Stomach (tissue), 9 donors: ENCODE results near the gene TPO. TPM values are rescaled to one million over a fixed set of nuclear protein-coding genes. Genes with fewer than 3 reads are reported as not detected.

Source experiments
- DNase-seq, 2 donors: peaks; one replicate each; pipeline versions ENCODE4 v3.0.0 to v3.0.0-alpha.2; 2013 to 2019
- H3K27ac ChIP-seq, 5 donors: fragments of 200-600 bp in 4 of 5; sonication (generic) in 4 of 5; one replicate each; pipeline ENCODE4 v1.5.1; 2013 to 2019; ENCODE audit warnings: mild to moderate bottlenecking in 1 of 5, moderate library complexity in 1 of 5
- H3K27me3 ChIP-seq, 3 donors: fragments of 200-600 bp; sonication (generic); one replicate each; pipeline ENCODE4 v1.5.1; 2017 to 2019; ENCODE audit warnings: mixed run types in 1 of 3
- H3K36me3 ChIP-seq, 4 donors: fragments of 200-600 bp; sonication (generic); 1 replicate in 3 of 4; 2 replicates in 1 of 4; pipeline ENCODE4 v1.5.1; 2016 to 2019
- H3K4me1 ChIP-seq, 4 donors: fragments of 200-600 bp; sonication (generic); one replicate each; pipeline ENCODE4 v1.5.1; 2016 to 2019
- H3K4me3 ChIP-seq, 4 donors: fragments of 200-600 bp; sonication (generic) in 3 of 4; one replicate each; pipeline ENCODE4 v1.5.1; 2016 to 2019; ENCODE audit warnings: mild to moderate bottlenecking in 1 of 4
- H3K9me3 ChIP-seq, 4 donors: fragments of 200-600 bp; sonication (generic); one replicate each; pipeline ENCODE4 v1.5.1; 2016 to 2019
- EP300 ChIP-seq: sonication (generic); formaldehyde crosslinking; IDR thresholded peaks from one replicate; pipeline ENCODE4 v1.6.1; 2017; ENCODE audit warnings: antibody characterized with exemption
- POLR2A ChIP-seq, 4 donors: fragments of 450-650 bp; IDR thresholded peaks; one replicate each; pipeline ENCODE4 v1.6.1; 2016; ENCODE audit warnings: antibody characterized with exemption in 4 of 4, control low read depth in 2 of 4, mild to moderate bottlenecking in 1 of 4, moderate library complexity in 1 of 4
- POLR2AphosphoS5 ChIP-seq, 3 donors: sonication (generic); formaldehyde crosslinking; IDR thresholded peaks; one replicate each; pipeline ENCODE4 v1.6.1; 2016; ENCODE audit warnings: antibody characterized with exemption in 3 of 3
- WGBS, 5 donors: extraction: QIAGEN DNeasy Blood & Tissue Kit in 3 of 5; methylation state at CpG; one replicate each; pipeline versions ENCODE4 v1.1.5 to v1.1.7; 2013 to 2018; 5-methylcytosine and 5-hydroxymethylcytosine counted together
- intact Hi-C: fragments of 100-400 bp; cut with DNase I; formaldehyde crosslinking; loops from one replicate; pipeline ENCODE4 v1.15.1; 2023; ENCODE audit warnings: low total_unique reads
- polyA plus RNA-seq, 3 donors: library from polyadenylated mRNA; stranded (reverse); fragments of 200-250 nt; gene quantifications; one replicate each; pipeline ENCODE4 v1.2.3, GENCODE V29; 2013
- total RNA-seq, 5 donors: library from RNA; depleted of rRNA; stranded (reverse); fragments of >200 nt; gene quantifications; one replicate each; pipeline versions ENCODE4 v1.1.0 to v1.2.3, GENCODE V29; 2014 to 2016
- TF ChIP-seq, protein P1 (sequence below), 7 experiments: fragments of 450-650 bp in 4 of 7; fragments of 200-600 bp in 3 of 7; sonication (generic) in 3 of 7; IDR thresholded peaks; one replicate each; pipeline ENCODE4 v1.5.1; 2016 to 2019; ENCODE audit warnings: antibody characterized with exemption in 7 of 7, control low read depth in 2 of 7, mild to moderate bottlenecking in 1 of 7
- donor health status: healthy with polysubstance abuse.
- donor health status: Bipolar disorder and iron deficiency.
- donor health status: healthy.

The TPO gene
- total and polyA plus RNA-seq, 8 donors: 0.37 to 92.4 (median 4.3) TPM

GRCh38 chr2:1370461-1370860 lies 42.8 kb upstream of the TPO start:
- Histone ChIP-seq H3K27me3 (no peaks in the 10 kb centered on the region), H3K4me3 (no peak overlapping the region), H3K36me3 (no peaks in the 10 kb centered on the region), H3K4me1 (no peaks in the 10 kb centered on the region), H3K9me3 (no peaks in the 10 kb centered on the region), H3K27ac (no peak overlapping the region)
- no peak for DNase-seq
- TF ChIP-seq, protein P1, sequence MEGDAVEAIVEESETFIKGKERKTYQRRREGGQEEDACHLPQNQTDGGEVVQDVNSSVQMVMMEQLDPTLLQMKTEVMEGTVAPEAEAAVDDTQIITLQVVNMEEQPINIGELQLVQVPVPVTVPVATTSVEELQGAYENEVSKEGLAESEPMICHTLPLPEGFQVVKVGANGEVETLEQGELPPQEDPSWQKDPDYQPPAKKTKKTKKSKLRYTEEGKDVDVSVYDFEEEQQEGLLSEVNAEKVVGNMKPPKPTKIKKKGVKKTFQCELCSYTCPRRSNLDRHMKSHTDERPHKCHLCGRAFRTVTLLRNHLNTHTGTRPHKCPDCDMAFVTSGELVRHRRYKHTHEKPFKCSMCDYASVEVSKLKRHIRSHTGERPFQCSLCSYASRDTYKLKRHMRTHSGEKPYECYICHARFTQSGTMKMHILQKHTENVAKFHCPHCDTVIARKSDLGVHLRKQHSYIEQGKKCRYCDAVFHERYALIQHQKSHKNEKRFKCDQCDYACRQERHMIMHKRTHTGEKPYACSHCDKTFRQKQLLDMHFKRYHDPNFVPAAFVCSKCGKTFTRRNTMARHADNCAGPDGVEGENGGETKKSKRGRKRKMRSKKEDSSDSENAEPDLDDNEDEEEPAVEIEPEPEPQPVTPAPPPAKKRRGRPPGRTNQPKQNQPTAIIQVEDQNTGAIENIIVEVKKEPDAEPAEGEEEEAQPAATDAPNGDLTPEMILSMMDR (IDR thresholded peaks at IDR 0.05): no peak
- TF ChIP-seq POLR2AphosphoS5 (IDR thresholded peaks at IDR 0.05) (no peak), POLR2A (IDR thresholded peaks at IDR 0.05) (no peak)
- 68 to 74% (median 71%) methylated on average over 4 of the region's 4 CpGs for WGBS, 5 donors
- intact Hi-C loops: no loop called here

DNA sequence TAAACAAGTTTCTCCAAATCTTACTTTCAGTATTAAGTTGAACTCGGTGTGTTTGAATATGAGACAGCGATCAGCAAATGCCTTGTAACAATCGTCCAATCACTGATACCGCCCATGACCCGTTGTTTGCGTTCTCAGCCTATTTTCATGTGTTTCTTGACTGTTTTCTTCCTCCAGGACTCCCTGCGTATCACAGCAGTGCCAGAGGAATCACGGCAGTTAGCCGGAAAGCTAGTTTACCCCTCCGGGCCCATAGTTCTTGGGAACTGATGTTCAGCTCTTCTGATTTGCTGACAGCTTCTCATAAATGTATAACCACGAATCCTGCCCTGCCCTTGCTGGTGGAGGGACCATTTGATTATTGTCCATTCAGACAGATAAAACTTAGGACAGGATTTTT lies 42.2 kb upstream of the TPO start:
- Histone ChIP-seq H3K27ac (no peak overlapping the region), H3K36me3 (no peaks in the 10 kb centered on the region), H3K27me3 (no peaks in the 10 kb centered on the region), H3K4me1 (no peaks in the 10 kb centered on the region), H3K4me3 (no peak overlapping the region), H3K9me3 (no peaks in the 10 kb centered on the region)
- intact Hi-C loops: no loop called here
- TF ChIP-seq EP300 (no peak), POLR2A (IDR thresholded peaks at IDR 0.05) (no peak), POLR2AphosphoS5 (IDR thresholded peaks at IDR 0.05) (no peak)
- TF ChIP-seq, protein P1 (IDR thresholded peaks at IDR 0.05): no peak
- WGBS, 5 donors: 49 to 69% (median 61%) methylated on average over 11 of the region's 11 CpGs
- no peak for DNase-seq

- H3K27me3 ChIP-seq: no peaks in the 10 kb centered on the region
- TF ChIP-seq POLR2A (IDR thresholded peaks at IDR 0.05) (no peak), POLR2AphosphoS5 (IDR thresholded peaks at IDR 0.05) (no peak), EP300 (no peak)
- TF ChIP-seq, protein P1 (IDR thresholded peaks at IDR 0.05): no peak
- no peak for DNase-seq
- H3K36me3 ChIP-seq: no peaks in the 10 kb centered on the region
- H3K27ac ChIP-seq: no peak overlapping the region
- peak overlapping the region in 1 of 4 donors; percentile 3 for H3K4me3 ChIP-seq
- intact Hi-C loops: no loop called here
- peaks cover 0 to 5% (median 0%) of the 10 kb centered on the region in 4 donors for H3K9me3 ChIP-seq
- 78 to 84% (median 81%) methylated on average over 12 of the region's 12 CpGs for WGBS, 5 donors
- no peaks in the 10 kb centered on the region for H3K4me1 ChIP-seq
These were observed 39.4 kb upstream of the TPO start for GRCh38 chr2:1373830-1374229.

DNA sequence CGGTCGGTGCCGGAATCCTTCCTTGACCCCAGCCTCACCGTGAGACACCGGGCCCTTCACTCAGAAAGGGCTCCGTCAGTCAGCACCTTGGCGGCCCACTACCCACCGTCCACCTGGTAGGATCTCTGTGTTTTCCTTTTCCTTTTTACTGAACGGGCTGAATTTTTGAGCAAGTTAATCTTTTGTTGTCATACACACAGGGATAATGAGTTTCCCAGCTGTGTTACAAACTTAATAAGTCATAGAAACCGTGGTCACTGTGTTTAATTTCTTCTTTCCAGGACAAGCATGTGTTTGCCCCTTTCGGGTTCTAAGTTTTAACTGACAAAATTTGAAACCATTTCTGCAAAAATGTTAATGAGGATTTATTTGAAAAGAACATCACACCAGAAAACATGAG lies 39.0 kb upstream of the TPO start:
- Histone ChIP-seq H3K4me3 (peak overlapping the region in 1 of 4 donors; percentile 3), H3K9me3 (peaks cover 0 to 10% (median 0%) of the 10 kb centered on the region in 4 donors), H3K27ac (no peak overlapping the region), H3K4me1 (no peaks in the 10 kb centered on the region), H3K27me3 (no peaks in the 10 kb centered on the region), H3K36me3 (no peaks in the 10 kb centered on the region)
- intact Hi-C loops: no loop called here
- no peak for DNase-seq
- TF ChIP-seq POLR2AphosphoS5 (IDR thresholded peaks at IDR 0.05) (no peak), POLR2A (IDR thresholded peaks at IDR 0.05) (no peak), EP300 (no peak)
- TF ChIP-seq, protein P1 (IDR thresholded peaks at IDR 0.05): no peak
- WGBS, 5 donors: 71 to 82% (median 76%) methylated on average over 11 of the region's 11 CpGs
